HG02642 (cell line): ENCODE data around the gene RGPD4.
"Not testable (repeated sequence)": the region's sequence is repeated elsewhere in the genome, so short reads cannot be mapped to it uniquely, and the experiment has no call there.

ENCODE experiments used
- ATAC-seq: cut with Tn5 transposase; IDR thresholded peaks from one replicate; pipeline ENCODE4 v1.9.1; 2021; ENCODE audit warnings: mild to moderate bottlenecking; ENCODE audit not compliant: unreplicated experiment, poor library complexity

RGPD4 gene

GRCh38 chr2:107826749-107827148 is at the start of gene RGPD4:
TSS of gene RGPD4 (plus strand) at chr2:107826892. CDS start at chr2:107827014, 122 bp downstream.
- not testable (repeated sequence) for ATAC-seq

- no peak for ATAC-seq
Measured at GRCh38 chr2:107777974-107778373, 48.7 kb upstream of the RGPD4 start.

GRCh38 chr2:107785756-107786155 is 40.9 kb upstream of the RGPD4 start:
- ATAC-seq = no peak

DNA sequence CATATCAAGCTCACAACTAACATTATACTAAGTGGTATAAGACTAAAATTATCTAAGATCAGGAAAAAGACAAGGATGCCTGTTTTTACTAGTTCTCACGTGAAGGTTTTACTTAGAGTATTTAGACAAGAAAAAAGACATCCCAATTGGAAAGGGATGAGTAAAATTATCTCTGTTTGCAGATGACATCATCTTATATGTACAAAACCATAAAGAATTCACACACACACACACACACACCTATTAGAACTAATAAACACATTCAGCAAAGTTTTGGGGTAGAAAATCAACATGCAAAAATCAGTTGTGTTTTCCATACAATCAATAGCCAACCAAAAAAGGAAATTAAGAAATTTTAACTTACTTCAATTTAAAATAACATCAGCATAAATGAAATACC is 35.9 kb upstream of the RGPD4 start:
- no peak for ATAC-seq

- ATAC-seq = no peak
Measured at GRCh38 chr2:107801498-107801897, 25.2 kb upstream of the RGPD4 start.

DNA sequence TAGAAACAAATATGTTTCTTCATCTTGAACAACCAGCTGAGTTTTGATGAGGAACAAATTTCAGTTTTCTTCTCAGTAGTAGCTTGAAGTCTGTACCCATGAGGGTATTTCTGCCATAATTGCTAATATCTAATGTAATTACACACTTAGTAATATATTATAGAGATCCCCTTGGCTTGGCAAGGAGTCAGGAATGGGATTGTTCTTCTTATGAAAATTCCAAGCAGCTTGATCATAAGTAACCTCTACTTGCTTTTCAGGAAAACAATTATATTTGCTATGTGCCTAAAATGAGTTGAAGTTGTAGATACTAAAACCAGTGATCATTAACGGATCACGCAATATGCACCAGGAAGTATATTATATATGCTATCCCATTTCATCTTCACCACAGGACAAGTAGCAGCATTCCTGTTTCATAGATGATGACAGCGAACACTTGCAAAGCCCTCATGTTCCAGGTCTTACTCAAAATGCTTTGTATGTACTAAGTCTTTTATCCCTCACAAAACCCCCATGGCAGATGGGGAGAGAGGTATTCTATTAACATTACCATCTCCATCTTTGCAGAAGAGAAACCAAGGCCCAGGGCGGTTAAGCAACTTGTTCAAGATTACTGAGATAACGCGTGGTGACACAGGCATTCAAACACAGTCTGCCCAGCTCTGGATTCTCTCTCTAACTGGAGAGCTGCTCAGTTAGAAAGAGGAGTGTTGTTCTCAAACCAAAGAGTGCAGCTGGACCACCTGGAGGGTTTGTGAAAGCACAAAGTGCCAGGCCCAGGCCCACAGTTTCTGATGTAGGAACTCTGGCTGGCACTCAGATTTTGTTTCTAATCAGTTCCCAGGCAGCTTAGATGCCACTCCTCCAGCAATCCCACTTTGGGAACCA is 21.8 kb upstream of the RGPD4 start:
- ATAC-seq = no peak

GRCh38 chr2:107806901-107807300 is 19.8 kb upstream of the RGPD4 start:
- ATAC-seq = no peak

- no peak for ATAC-seq
Measured at GRCh38 chr2:107807988-107808387, 18.7 kb upstream of the RGPD4 start.

DNA sequence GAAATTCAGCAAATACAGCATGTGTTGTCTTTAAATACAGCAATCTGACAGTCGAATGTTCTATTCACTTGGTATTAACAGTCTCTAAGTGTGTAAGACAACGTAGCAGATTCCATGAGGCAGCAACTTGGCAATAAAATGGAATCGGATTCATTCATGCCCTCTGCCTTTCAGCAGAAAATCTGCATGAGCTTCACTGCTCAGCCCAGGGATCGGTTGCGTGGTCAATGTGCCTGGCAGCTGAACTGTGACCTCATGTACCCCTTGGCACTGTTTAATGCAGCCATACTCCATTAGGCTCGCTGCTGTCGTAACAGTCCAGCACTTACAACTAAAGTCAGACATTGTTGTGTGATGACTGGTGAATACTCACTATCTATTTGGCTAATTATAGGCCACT is 17.7 kb upstream of the RGPD4 start:
- ATAC-seq = no peak

GRCh38 chr2:107809835-107810234 is 16.9 kb upstream of the RGPD4 start:
- ATAC-seq = no peak

DNA sequence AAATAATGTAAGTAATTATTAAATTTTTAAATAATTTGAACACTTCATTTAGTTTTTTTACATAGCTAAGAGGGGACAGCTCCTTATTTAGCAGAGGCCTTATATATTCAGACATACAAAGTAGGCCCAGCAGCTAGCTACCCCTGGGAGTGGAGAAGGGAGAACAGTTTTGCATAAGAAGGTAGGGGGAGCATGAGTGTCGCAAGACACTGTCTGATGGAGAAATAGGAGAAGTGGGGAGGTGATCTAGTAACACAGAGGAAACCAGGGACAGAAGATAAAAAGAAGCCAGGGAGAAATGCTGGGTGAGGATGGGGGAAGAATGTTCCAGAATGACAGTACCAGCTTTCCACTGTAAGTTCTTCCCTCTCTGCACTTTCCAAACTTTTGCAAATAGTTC is 16.0 kb upstream of the RGPD4 start:
- ATAC-seq = no peak

- ATAC-seq = no peak
Measured at GRCh38 chr2:107811411-107811810, 15.3 kb upstream of the RGPD4 start.

- ATAC-seq = no peak
Measured at GRCh38 chr2:107812006-107812405, 14.7 kb upstream of the RGPD4 start.

- ATAC-seq = no peak
Measured at GRCh38 chr2:107817378-107817777, 9.3 kb upstream of the RGPD4 start.

DNA sequence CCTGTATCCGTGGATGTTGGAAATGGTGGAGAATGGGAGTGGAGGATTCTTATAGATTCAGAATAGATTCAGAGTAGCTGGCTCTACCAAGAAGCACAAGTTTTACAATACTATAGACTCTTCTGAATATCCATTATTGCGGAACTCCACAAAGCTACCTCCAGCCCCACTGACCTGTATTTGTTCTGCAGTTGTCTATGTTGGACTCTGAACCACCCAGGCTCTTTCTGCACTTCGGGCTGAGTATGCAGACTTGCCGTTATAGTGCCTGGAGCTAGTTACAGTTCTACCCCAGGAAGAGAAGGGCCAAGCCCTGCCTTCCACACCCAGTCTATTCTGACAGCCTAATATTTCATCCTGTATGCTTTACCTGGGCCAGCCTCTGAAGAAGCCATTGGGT is 4.4 kb upstream of the RGPD4 start:
- ATAC-seq = no peak

DNA sequence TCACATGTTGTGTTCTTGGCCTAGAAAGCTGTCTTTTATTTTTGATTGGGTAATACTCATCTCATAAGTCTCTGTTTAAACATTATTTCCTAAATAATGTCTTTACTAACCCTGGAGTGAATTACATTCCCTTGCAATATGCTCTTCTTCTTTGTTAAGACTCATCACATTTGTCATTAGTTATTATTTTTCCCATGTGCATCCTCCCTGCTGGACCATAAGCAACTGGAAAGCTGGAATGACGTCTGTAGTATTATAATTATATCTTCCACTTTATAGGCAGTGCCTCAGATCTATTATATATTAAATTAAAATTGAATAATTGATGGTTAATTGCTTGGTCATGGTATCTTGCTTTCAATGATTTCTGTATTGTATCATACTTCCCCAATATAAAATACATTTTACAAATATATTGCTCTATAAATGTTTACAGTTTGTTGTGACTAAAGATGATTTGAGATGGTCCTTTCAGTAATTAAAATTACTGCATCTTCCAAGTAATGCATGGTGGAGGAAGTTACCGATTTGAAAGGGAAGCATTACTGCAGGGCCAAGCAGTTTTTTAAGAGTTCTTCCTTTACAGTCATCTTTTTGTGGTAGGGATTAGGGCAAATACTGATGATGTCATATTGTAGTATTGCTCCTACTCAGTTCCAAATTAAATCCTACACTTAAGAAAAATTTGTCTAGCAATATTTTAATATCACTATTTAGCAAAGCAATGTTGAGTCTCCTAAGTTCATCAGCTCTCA is 2.1 kb upstream of the RGPD4 start:
- no peak for ATAC-seq

DNA sequence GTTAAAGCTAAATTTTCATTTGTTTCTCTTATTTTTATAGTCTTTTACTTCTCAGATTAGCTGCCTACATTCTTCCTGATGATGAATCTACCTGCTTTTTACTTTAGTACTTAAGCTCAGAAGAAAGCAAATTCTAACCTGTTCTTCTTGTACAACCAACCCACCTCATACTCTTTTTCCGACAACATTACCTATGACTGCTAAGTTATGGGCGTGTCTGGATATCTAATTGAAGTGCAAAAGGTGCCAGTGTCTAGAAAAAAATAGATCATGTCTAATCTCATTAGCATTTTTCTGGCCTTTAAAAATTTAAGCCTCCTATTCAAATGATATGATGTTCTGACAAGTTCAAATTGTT is 1.5 kb upstream of the RGPD4 start:
- no peak for ATAC-seq

- ATAC-seq = not testable (repeated sequence)
Measured at GRCh38 chr2:107829514-107829913, 2.8 kb downstream of the RGPD4 start.

- not testable (repeated sequence) for ATAC-seq
Measured at GRCh38 chr2:107833152-107833551, 6.5 kb downstream of the RGPD4 start.

- not testable (repeated sequence) for ATAC-seq
Measured at GRCh38 chr2:107833618-107834017, 6.9 kb downstream of the RGPD4 start.

GRCh38 chr2:107916121-107916520 is 89.4 kb downstream of the RGPD4 start:
- ATAC-seq = peak; percentile 52
